ENCODE results near the gene SCT.

The SCT gene

GRCh38 chr11:643849-644738 is 17.1 kb upstream of the SCT start:
- no peak for DNase-seq (ENCODE audit: low spot score)

GRCh38 chr11:643366-643765 is 16.4 kb upstream of the SCT start:
- DNase-seq (ENCODE audit: low spot score): no peak

GRCh38 chr11:641806-642370 is 14.9 kb upstream of the SCT start:
- no peak for DNase-seq (ENCODE audit: low spot score)

- no peak for DNase-seq (ENCODE audit: low spot score)
Observed at GRCh38 chr11:640021-640706, 13.2 kb upstream of the SCT start.

GRCh38 chr11:639332-639955 is 12.5 kb upstream of the SCT start:
- DNase-seq (ENCODE audit: low spot score): no peak

GRCh38 chr11:638631-639331 is 11.8 kb upstream of the SCT start:
- no peak for DNase-seq (ENCODE audit: low spot score)

- no peak for DNase-seq (ENCODE audit: low spot score)
Observed at GRCh38 chr11:637593-638521, 10.9 kb upstream of the SCT start.

- DNase-seq (ENCODE audit: low spot score): no peak
Observed at GRCh38 chr11:637333-637592, 10.3 kb upstream of the SCT start.

GRCh38 chr11:636511-637332 is 9.7 kb upstream of the SCT start, which contains the start of gene DRD4:
DRD4 (plus strand) TSS chr11:637269; CDS start chr11:637305, 36 bp downstream.
- no peak for DNase-seq (ENCODE audit: low spot score)

- no peak for DNase-seq (ENCODE audit: low spot score)
Observed at GRCh38 chr11:635945-636510, 9.0 kb upstream of the SCT start.

GRCh38 chr11:630871-631270 is 3.9 kb upstream of the SCT start:
- no peak for DNase-seq (ENCODE audit: low spot score)

- peak; percentile 72 for DNase-seq (ENCODE audit: low spot score)
Observed at GRCh38 chr11:629237-629583, 2.2 kb upstream of the SCT start.

- no peak for DNase-seq (ENCODE audit: low spot score)
Observed at GRCh38 chr11:628056-628455, 1.1 kb upstream of the SCT start.

GRCh38 chr11:627308-627576 is 261 bp upstream of the SCT start:
- no peak for DNase-seq (ENCODE audit: low spot score)

GRCh38 chr11:625636-626268 is 1.2 kb downstream of the SCT start:
- no peak for DNase-seq (ENCODE audit: low spot score)

- DNase-seq (ENCODE audit: low spot score): no peak
Observed at GRCh38 chr11:624705-625635, 2.0 kb downstream of the SCT start, which contains the start of gene CDHR5. CDHR5 (minus strand) TSS chr11:624955; CDS start chr11:624902, 53 bp downstream.

GRCh38 chr11:623999-624704 is 2.8 kb downstream of the SCT start:
- peak; percentile 83 for DNase-seq (ENCODE audit: low spot score)

GRCh38 chr11:623349-623869 is 3.6 kb downstream of the SCT start:
- no peak for DNase-seq (ENCODE audit: low spot score)
